ENCODE measurements around the gene AGBL1.

GRCh38 chr15:86973284-86973844 is 893.7 kb downstream of the AGBL1 start:
- TF ChIP-seq, protein P1, sequence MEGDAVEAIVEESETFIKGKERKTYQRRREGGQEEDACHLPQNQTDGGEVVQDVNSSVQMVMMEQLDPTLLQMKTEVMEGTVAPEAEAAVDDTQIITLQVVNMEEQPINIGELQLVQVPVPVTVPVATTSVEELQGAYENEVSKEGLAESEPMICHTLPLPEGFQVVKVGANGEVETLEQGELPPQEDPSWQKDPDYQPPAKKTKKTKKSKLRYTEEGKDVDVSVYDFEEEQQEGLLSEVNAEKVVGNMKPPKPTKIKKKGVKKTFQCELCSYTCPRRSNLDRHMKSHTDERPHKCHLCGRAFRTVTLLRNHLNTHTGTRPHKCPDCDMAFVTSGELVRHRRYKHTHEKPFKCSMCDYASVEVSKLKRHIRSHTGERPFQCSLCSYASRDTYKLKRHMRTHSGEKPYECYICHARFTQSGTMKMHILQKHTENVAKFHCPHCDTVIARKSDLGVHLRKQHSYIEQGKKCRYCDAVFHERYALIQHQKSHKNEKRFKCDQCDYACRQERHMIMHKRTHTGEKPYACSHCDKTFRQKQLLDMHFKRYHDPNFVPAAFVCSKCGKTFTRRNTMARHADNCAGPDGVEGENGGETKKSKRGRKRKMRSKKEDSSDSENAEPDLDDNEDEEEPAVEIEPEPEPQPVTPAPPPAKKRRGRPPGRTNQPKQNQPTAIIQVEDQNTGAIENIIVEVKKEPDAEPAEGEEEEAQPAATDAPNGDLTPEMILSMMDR (IDR thresholded peaks at IDR 0.05) = no peak
- no peak for TF ChIP-seq POLR2AphosphoS5 (IDR thresholded peaks at IDR 0.05)
- TF ChIP-seq POLR2A (IDR thresholded peaks at IDR 0.05) = no peak

Data from prostate gland (tissue), 2 donors.